Nephron (organoid): ENCODE data around the gene SOX18.

Experiments
- H3K27ac Mint-ChIP-seq, 3 experiments: 2 replicates each; pipeline ENCODE4 v1.8.0; 2020; ENCODE audit warnings: mixed read lengths in 3 of 3, mild to moderate bottlenecking in 2 of 3, moderate library complexity in 1 of 3
- H3K27me3 Mint-ChIP-seq: 2 replicates; pipeline ENCODE4 v1.8.0; 2021; ENCODE audit warnings: low read depth, mild to moderate bottlenecking, moderate library complexity, mixed read lengths
- H3K36me3 Mint-ChIP-seq: 2 replicates; pipeline ENCODE4 v1.8.0; 2020; ENCODE audit warnings: low read depth, mixed read lengths
- H3K4me1 Mint-ChIP-seq: 2 replicates; pipeline ENCODE4 v1.8.0; 2020; ENCODE audit warnings: mixed read lengths
- H3K4me3 Mint-ChIP-seq, 3 experiments: 2 replicates each; pipeline ENCODE4 v1.8.0; 2020; ENCODE audit warnings: mild to moderate bottlenecking in 3 of 3, mixed read lengths in 3 of 3, moderate library complexity in 2 of 3
- H3K9me3 Mint-ChIP-seq: 2 replicates; pipeline ENCODE4 v1.8.0; 2020; ENCODE audit warnings: mixed read lengths
- CTCF ChIP-seq, 3 experiments: fragments of 200-600 bp; sonication (generic); IDR thresholded peaks; one replicate each; pipeline ENCODE4 v1.5.0; 2021; ENCODE audit warnings: antibody characterized with exemption in 3 of 3; ENCODE audit not compliant: unreplicated experiment in 3 of 3

Gene SOX18

GRCh38 chr20:64067733-64068307 lies 18.4 kb upstream of the SOX18 start:
- Mint-ChIP-seq H3K9me3 (no peaks in the 10 kb centered on the region), H3K27ac (no peak overlapping the region), H3K36me3 (no peaks in the 10 kb centered on the region), H3K27me3 (no peaks in the 10 kb centered on the region), H3K4me3 (no peak overlapping the region), H3K4me1 (peaks cover 6% of the 10 kb centered on the region)
- TF ChIP-seq CTCF (IDR thresholded peaks at IDR 0.05; ENCODE audit: unreplicated experiment in 3 of 3): no peak

- H3K9me3 Mint-ChIP-seq: no peaks in the 10 kb centered on the region
- H3K27me3 Mint-ChIP-seq: no peaks in the 10 kb centered on the region
- H3K27ac Mint-ChIP-seq: peak overlapping the region in 1 of 3 experiments; percentile 41
- no peak for TF ChIP-seq CTCF (IDR thresholded peaks at IDR 0.05; ENCODE audit: unreplicated experiment in 3 of 3)
- H3K4me3 Mint-ChIP-seq: no peak overlapping the region
- no peaks in the 10 kb centered on the region for H3K36me3 Mint-ChIP-seq
- H3K4me1 Mint-ChIP-seq: peaks cover 6% of the 10 kb centered on the region
Measured at GRCh38 chr20:64067005-64067632, 17.7 kb upstream of the SOX18 start.

GRCh38 chr20:64065974-64066343 lies 16.5 kb upstream of the SOX18 start:
- peak overlapping the region; percentile 54 to 67 (median 63) for H3K4me3 Mint-ChIP-seq
- H3K27ac Mint-ChIP-seq: no peak overlapping the region
- H3K27me3 Mint-ChIP-seq: no peaks in the 10 kb centered on the region
- no peak for TF ChIP-seq CTCF (IDR thresholded peaks at IDR 0.05; ENCODE audit: unreplicated experiment in 3 of 3)
- H3K36me3 Mint-ChIP-seq: no peaks in the 10 kb centered on the region
- peaks cover 6% of the 10 kb centered on the region for H3K4me1 Mint-ChIP-seq
- no peaks in the 10 kb centered on the region for H3K9me3 Mint-ChIP-seq

GRCh38 chr20:64065062-64065973 lies 15.9 kb upstream of the SOX18 start:
- no peaks in the 10 kb centered on the region for H3K9me3 Mint-ChIP-seq

GRCh38 chr20:64064145-64064698 lies 14.8 kb upstream of the SOX18 start:
- Mint-ChIP-seq H3K27me3 (peaks cover 6% of the 10 kb centered on the region), H3K9me3 (no peaks in the 10 kb centered on the region)

More at GRCh38 chr20:64065062-64065973, 15.9 kb upstream of the SOX18 start:
- no peak for TF ChIP-seq CTCF (IDR thresholded peaks at IDR 0.05; ENCODE audit: unreplicated experiment in 3 of 3)
- Mint-ChIP-seq H3K4me3 (peak overlapping the region; percentile 54 to 93 (median 63)), H3K36me3 (no peaks in the 10 kb centered on the region), H3K27ac (no peak overlapping the region), H3K4me1 (peaks cover 6% of the 10 kb centered on the region), H3K27me3 (no peaks in the 10 kb centered on the region)

More at GRCh38 chr20:64064145-64064698, 14.8 kb upstream of the SOX18 start:
- H3K4me1 Mint-ChIP-seq: peaks cover 6% of the 10 kb centered on the region
- H3K36me3 Mint-ChIP-seq: no peaks in the 10 kb centered on the region
- TF ChIP-seq CTCF (IDR thresholded peaks at IDR 0.05; ENCODE audit: unreplicated experiment in 3 of 3): no peak
- H3K4me3 Mint-ChIP-seq: peak overlapping the region; percentile 93 to 99 (median 94)
- H3K27ac Mint-ChIP-seq: peak overlapping the region; percentile 47 to 94 (median 62)
